SK-N-SH treated with all-trans-retinoic acid at 6 μM for 48 hours (cell line): ENCODE results near the gene CDCP1.

Experiments used
- ARNTL ChIP-seq: fragments of 450-650 bp; formaldehyde crosslinking; IDR thresholded peaks from 2 replicates; pipeline ENCODE4 v1.5.0; 2020; ENCODE audit warnings: low read depth, mild to moderate bottlenecking, moderate library complexity, borderline replicate concordance
- RARB ChIP-seq: fragments of 250-450 bp; sonication (Bioruptor Pico); IDR thresholded peaks from 2 replicates; pipeline ENCODE4 v1.8.0; 2021; ENCODE audit warnings: mild to moderate bottlenecking, moderate library complexity
- ZNF565 ChIP-seq: fragments of 450-650 bp; formaldehyde crosslinking; conservative IDR thresholded peaks from 2 replicates; pipeline ENCODE4 v1.5.0; 2020; ENCODE audit warnings: low read depth, mild to moderate bottlenecking, moderate library complexity
- ZNF8 ChIP-seq: fragments of 450-650 bp; formaldehyde crosslinking; IDR thresholded peaks from 2 replicates; pipeline ENCODE4 v1.5.0; 2020; ENCODE audit warnings: mild to moderate bottlenecking, moderate library complexity
- TF ChIP-seq, protein P1 (sequence below): fragments of 250-450 bp; sonication (Bioruptor Pico); IDR thresholded peaks from 2 replicates; pipeline ENCODE4 v1.8.0; 2020; ENCODE audit warnings: mild to moderate bottlenecking, moderate library complexity, borderline replicate concordance

DNA sequence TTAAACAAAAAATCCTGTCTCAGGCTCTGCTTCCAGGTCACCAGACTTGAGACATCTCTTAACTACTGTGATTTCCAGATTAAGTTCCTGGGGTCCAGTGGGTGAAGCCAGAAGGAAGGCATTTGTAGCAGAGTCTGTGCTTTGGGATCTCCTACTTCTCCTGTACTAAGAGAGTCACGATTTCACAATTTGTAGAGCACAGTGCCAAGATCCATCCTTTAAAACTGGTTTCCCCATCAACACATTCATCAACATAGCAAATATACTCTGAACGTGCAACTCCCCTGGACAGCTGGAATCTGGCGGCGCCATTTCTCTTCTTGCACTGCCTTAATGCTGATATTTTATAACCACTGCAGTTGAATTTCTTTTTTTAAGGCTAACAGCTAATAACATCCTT lies 33.2 kb downstream of the CDCP1 start:
- no peak for TF ChIP-seq ARNTL (CRISPR knock-in tag)
- TF ChIP-seq, protein P1, sequence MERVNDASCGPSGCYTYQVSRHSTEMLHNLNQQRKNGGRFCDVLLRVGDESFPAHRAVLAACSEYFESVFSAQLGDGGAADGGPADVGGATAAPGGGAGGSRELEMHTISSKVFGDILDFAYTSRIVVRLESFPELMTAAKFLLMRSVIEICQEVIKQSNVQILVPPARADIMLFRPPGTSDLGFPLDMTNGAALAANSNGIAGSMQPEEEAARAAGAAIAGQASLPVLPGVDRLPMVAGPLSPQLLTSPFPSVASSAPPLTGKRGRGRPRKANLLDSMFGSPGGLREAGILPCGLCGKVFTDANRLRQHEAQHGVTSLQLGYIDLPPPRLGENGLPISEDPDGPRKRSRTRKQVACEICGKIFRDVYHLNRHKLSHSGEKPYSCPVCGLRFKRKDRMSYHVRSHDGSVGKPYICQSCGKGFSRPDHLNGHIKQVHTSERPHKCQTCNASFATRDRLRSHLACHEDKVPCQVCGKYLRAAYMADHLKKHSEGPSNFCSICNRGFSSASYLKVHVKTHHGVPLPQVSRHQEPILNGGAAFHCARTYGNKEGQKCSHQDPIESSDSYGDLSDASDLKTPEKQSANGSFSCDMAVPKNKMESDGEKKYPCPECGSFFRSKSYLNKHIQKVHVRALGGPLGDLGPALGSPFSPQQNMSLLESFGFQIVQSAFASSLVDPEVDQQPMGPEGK (CRISPR knock-in tag), result no peak
- TF ChIP-seq ZNF565 (CRISPR knock-in tag), result no peak
- TF ChIP-seq RARB (CRISPR knock-in tag), result no peak
- no peak for TF ChIP-seq ZNF8
